Chondrocyte (in vitro differentiated cells): ENCODE results near the gene ADCY3. TPM values are rescaled to one million over a fixed set of nuclear protein-coding genes. Genes with fewer than 3 reads are reported as not detected.

Experiments used
- DNase-seq: peaks from one replicate; pipeline ENCODE4 v3.0.0; 2021; ENCODE audit warnings: mixed read lengths, low spot score
- H3K27ac Mint-ChIP-seq: one replicate; pipeline ENCODE4 v1.8.0; 2021; ENCODE audit warnings: mild to moderate bottlenecking, moderate library complexity, mixed read lengths; ENCODE audit not compliant: unreplicated experiment
- H3K27me3 Mint-ChIP-seq: 2 replicates; pipeline ENCODE4 v1.8.0; 2021; ENCODE audit warnings: low read depth, mixed read lengths
- H3K36me3 Mint-ChIP-seq: 2 replicates; pipeline ENCODE4 v1.8.0; 2021; ENCODE audit warnings: low read depth, mixed read lengths
- H3K4me1 Mint-ChIP-seq: 2 replicates; pipeline ENCODE4 v1.8.0; 2021; ENCODE audit warnings: low read depth, mild to moderate bottlenecking, mixed read lengths
- H3K4me3 Mint-ChIP-seq: one replicate; pipeline ENCODE4 v1.8.0; 2021; ENCODE audit warnings: mild to moderate bottlenecking, moderate library complexity, mixed read lengths; ENCODE audit not compliant: unreplicated experiment
- H3K9me3 Mint-ChIP-seq: 2 replicates; pipeline ENCODE4 v1.8.0; 2021; ENCODE audit warnings: low read depth, mixed read lengths
- total RNA-seq: library from RNA; stranded (reverse); gene quantifications from 3 replicates; pipeline ENCODE4 v1.2.1, GENCODE V29; 2021
- TF ChIP-seq, protein P1 (sequence below): fragments of 200-600 bp; sonication (generic); IDR thresholded peaks from 2 replicates; pipeline ENCODE4 v1.5.0; 2021; ENCODE audit warnings: antibody characterized with exemption, mild to moderate bottlenecking, moderate library complexity

ADCY3 gene
- total RNA-seq, 1 donor from 2014 or later: 69.3 TPM

DNA sequence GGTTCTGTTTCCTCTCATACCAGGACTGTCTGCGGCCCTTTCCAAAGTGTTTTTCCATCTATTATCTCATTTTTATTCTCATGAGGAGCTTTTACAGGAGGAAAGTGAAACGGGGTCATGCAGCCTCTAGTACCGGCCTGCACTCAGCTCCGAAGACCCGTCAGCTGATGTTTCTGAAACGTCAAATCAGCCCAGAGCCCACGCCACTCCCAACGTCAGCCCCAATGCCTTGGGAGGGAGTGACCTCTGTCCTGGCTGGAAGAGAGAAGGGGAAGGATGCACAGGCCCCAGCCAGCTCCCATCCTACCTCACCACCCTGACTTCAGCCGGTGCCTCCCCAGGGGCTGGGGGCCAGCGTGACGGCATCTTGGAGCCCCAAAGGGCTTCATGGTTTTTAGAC, 58.5 kb downstream of the ADCY3 start:
- no peak overlapping the region for H3K4me3 Mint-ChIP-seq
- H3K4me1 Mint-ChIP-seq: peaks cover 23% of the 10 kb centered on the region
- DNase-seq: no peak
- no peaks in the 10 kb centered on the region for H3K9me3 Mint-ChIP-seq
- no peaks in the 10 kb centered on the region for H3K27me3 Mint-ChIP-seq
- H3K36me3 Mint-ChIP-seq: no peaks in the 10 kb centered on the region
- TF ChIP-seq, protein P1, sequence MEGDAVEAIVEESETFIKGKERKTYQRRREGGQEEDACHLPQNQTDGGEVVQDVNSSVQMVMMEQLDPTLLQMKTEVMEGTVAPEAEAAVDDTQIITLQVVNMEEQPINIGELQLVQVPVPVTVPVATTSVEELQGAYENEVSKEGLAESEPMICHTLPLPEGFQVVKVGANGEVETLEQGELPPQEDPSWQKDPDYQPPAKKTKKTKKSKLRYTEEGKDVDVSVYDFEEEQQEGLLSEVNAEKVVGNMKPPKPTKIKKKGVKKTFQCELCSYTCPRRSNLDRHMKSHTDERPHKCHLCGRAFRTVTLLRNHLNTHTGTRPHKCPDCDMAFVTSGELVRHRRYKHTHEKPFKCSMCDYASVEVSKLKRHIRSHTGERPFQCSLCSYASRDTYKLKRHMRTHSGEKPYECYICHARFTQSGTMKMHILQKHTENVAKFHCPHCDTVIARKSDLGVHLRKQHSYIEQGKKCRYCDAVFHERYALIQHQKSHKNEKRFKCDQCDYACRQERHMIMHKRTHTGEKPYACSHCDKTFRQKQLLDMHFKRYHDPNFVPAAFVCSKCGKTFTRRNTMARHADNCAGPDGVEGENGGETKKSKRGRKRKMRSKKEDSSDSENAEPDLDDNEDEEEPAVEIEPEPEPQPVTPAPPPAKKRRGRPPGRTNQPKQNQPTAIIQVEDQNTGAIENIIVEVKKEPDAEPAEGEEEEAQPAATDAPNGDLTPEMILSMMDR: no peak
- H3K27ac Mint-ChIP-seq: no peak overlapping the region

DNA sequence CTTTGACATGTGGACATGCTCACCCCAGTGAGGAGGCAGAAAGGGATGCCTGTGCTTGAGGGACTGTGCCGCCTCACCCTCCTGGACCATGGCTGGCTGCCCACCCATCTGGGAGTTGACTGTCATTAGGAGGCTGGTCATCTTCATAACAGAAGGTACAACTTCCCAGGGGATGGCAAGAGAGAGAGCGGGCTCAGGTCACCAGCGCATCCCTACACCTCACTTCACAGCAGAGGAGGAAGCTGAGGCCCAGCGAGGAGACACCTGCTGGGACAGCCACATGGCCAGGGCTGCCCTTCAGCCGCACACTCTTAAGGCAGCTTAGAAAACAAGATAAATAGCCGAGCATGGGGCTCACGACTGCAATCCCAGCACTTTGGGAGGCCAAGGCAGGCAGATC, 59.4 kb downstream of the ADCY3 start:
- TF ChIP-seq, protein P1: no peak

DNA sequence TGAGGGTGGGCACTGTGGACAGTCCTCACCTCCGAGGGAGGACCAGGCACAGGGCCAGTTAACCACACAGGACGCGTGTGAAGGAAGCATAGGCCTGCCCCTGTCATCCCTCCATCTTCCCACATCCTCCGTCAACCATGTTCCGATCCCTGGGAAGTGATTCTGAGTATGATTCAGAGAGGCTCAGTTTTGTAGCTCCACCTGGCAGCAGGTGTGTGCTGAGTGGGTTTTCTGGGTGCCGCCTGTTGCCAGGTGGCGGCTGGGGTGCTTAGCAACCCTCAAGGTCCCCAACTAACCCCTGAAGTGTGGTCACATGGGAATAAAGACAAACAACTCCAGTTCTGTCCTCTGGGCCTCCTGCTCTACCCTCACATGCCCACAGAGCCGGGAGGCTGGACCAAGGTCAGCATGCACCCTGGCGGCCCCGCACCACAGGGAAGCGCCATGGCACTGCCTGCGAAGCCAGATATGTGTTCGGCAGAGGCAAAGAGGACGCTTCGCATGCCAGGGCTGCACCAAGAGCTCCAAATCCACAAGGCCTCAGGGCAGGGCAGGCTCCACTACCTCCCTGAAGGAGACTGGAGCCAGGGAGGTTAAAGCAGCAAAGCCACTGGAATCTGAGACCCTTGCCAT, 60.0 kb downstream of the ADCY3 start:
- Mint-ChIP-seq H3K4me1 (peaks cover 37% of the 10 kb centered on the region), H3K27ac (no peak overlapping the region), H3K27me3 (no peaks in the 10 kb centered on the region), H3K9me3 (no peaks in the 10 kb centered on the region), H3K36me3 (no peaks in the 10 kb centered on the region), H3K4me3 (no peak overlapping the region)
- no peak for DNase-seq
- TF ChIP-seq, protein P1: no peak

More for the DNA sequence above, 59.4 kb downstream of the ADCY3 start:
- H3K4me1 Mint-ChIP-seq: peaks cover 32% of the 10 kb centered on the region
- no peaks in the 10 kb centered on the region for H3K9me3 Mint-ChIP-seq
- H3K4me3 Mint-ChIP-seq: no peak overlapping the region
- H3K36me3 Mint-ChIP-seq: no peaks in the 10 kb centered on the region
- no peak overlapping the region for H3K27ac Mint-ChIP-seq
- no peaks in the 10 kb centered on the region for H3K27me3 Mint-ChIP-seq
- DNase-seq: no peak

DNA sequence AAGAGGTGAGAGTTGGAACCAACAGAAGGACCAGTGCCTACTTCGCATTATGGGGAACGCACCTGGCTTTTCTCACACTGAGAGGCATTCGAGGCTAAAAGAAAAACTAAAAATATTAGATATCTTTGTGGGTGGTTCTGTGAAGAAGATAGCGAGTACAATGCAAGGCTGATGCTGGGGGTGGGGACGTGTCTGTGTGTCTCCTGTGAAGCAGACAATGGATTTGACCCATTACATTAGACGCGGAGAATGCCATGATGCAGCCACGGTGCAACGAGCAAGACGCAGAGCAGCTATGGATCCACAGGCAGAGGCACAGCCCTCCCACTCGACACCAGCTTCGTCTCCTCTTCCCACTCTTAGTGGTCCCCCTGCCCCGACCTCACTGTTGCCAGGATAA, 61.0 kb downstream of the ADCY3 start:
- Mint-ChIP-seq H3K9me3 (no peaks in the 10 kb centered on the region), H3K4me1 (peaks cover 41% of the 10 kb centered on the region), H3K36me3 (no peaks in the 10 kb centered on the region), H3K4me3 (no peak overlapping the region), H3K27me3 (no peaks in the 10 kb centered on the region), H3K27ac (no peak overlapping the region)
- TF ChIP-seq, protein P1: no peak
- no peak for DNase-seq

DNA sequence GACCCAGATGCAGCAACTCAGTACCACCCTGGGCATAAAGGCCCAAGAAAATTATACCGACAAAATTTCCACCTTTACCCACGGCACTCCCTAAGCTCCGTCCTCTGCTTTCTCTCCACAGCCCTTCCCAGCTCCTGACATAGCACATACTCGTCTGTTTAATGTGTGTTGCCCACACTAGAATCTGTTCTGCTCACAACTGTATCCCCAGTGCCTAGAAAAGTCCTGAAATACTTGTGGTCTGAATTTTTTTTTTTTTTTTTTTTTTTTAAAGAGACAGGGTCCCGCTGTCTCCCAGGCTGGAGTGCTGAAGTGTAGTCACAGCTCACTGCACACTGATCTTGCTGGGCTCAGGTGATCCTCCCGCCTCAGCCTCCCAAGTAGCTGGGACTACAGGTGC, 62.3 kb downstream of the ADCY3 start:
- DNase-seq: no peak
- Mint-ChIP-seq H3K9me3 (no peaks in the 10 kb centered on the region), H3K27ac (no peak overlapping the region), H3K27me3 (no peaks in the 10 kb centered on the region), H3K4me1 (peaks cover 35% of the 10 kb centered on the region), H3K4me3 (no peak overlapping the region), H3K36me3 (no peaks in the 10 kb centered on the region)
- TF ChIP-seq, protein P1: no peak
